B cell (primary cell): ENCODE results near the gene CHD2. TPM values are rescaled to one million over a fixed set of nuclear protein-coding genes. Genes with fewer than 3 reads are reported as not detected.

ENCODE experiments used
- ATAC-seq: fragments of 200-7000 bp; cut with Tn5 transposase; one replicate; pipeline ENCODE4 v1.10.0; 2021; ENCODE audit warnings: low read depth, mild to moderate bottlenecking, moderate number of reproducible peaks, moderate library complexity
- CTCF ChIA-PET: fragments of 350-600 bp; sonication (Branson Sonifier 250); formaldehyde crosslinking; loops from one replicate; lab custom pipeline; 2021; ENCODE audit warnings: antibody characterized with exemption, inconsistent platforms; lab: Charles Lee
- POLR2A ChIA-PET: fragments of 350-600 bp; sonication (Branson Sonifier 250); formaldehyde crosslinking; loops from one replicate; lab custom pipeline; 2021; ENCODE audit warnings: antibody characterized with exemption; lab: Charles Lee
- DNase-seq: peaks from one replicate; pipeline ENCODE4 v3.0.0; 2013
- H2AFZ ChIP-seq: 2 replicates; pipeline ENCODE4 v1.6.1; 2012; ENCODE audit warnings: mild to moderate bottlenecking, low read depth, low read length; ENCODE audit not compliant: insufficient read depth, poor library complexity, severe bottlenecking
- H3K27ac ChIP-seq, 2 donors: 1 replicate in 1 of 2; 2 replicates in 1 of 2; pipeline ENCODE4 v1.5.1; 2012 to 2013; ENCODE audit warnings: low read length in 2 of 2, mild to moderate bottlenecking in 2 of 2, moderate library complexity in 1 of 2
- H3K27me3 ChIP-seq, 4 experiments: fragments of 200-600 bp in 1 of 4; sonication (generic) in 1 of 4; replicated peaks in 1 of 4; 1 replicate in 2 of 4; 2 replicates in 2 of 4; pipeline versions ENCODE4 v1.6.1 to v1.7.0; 2013 to 2016; ENCODE audit warnings: low read length in 3 of 4, mild to moderate bottlenecking in 2 of 4, mixed read lengths in 1 of 4, moderate library complexity in 1 of 4; ENCODE audit not compliant: insufficient read depth in 4 of 4, control insufficient read depth in 3 of 4; ENCODE audit errors: control extremely low read depth in 1 of 4
- H3K36me3 ChIP-seq, 2 experiments: replicated peaks in 1 of 2; 1 replicate in 1 of 2; 2 replicates in 1 of 2; pipeline versions ENCODE4 v1.6.1 to v1.7.1; 2013; ENCODE audit warnings: low read length in 1 of 2; ENCODE audit not compliant: insufficient read depth in 2 of 2, control insufficient read depth in 1 of 2; ENCODE audit errors: control extremely low read depth in 1 of 2, extremely low read depth in 1 of 2
- H3K4me1 ChIP-seq, 2 donors: fragments of 200-600 bp in 1 of 2; sonication (generic) in 1 of 2; 1 replicate in 1 of 2; 2 replicates in 1 of 2; pipeline versions ENCODE4 v1.5.1 to v1.6.1; 2013 to 2017; ENCODE audit warnings: low read length in 2 of 2; ENCODE audit not compliant: control insufficient read depth in 2 of 2, insufficient read depth in 2 of 2
- H3K4me2 ChIP-seq: replicated peaks from 2 replicates; pipeline ENCODE3; 2012; ENCODE audit warnings: mild to moderate bottlenecking, low read depth, low read length; ENCODE audit not compliant: poor library complexity, severe bottlenecking
- H3K4me3 ChIP-seq, 5 experiments: fragments of 200-600 bp in 1 of 5; sonication (generic) in 1 of 5; 1 replicate in 3 of 5; 2 replicates in 2 of 5; pipeline versions ENCODE4 v1.5.1 to v1.7.0; 2011 to 2016; ENCODE audit warnings: low read length in 4 of 5, mild to moderate bottlenecking in 4 of 5, low read depth in 2 of 5, control low read depth in 1 of 5, moderate library complexity in 1 of 5; ENCODE audit not compliant: insufficient read depth in 1 of 5; ENCODE audit errors: control extremely low read depth in 1 of 5, extremely low read depth in 1 of 5
- H3K79me2 ChIP-seq: fragments of 200-600 bp; sonication (generic); one replicate; pipeline ENCODE4 v1.6.0; 2016; ENCODE audit warnings: low read length; ENCODE audit not compliant: control insufficient read depth, insufficient read depth
- H3K9ac ChIP-seq: fragments of 200-600 bp; sonication (generic); 2 replicates; pipeline ENCODE4 v1.6.1; 2017; ENCODE audit warnings: mild to moderate bottlenecking, low read length, moderate library complexity
- H3K9me3 ChIP-seq, 3 donors: one replicate each; pipeline versions ENCODE4 v1.6.1 to v1.7.1; 2013; ENCODE audit warnings: low read length in 2 of 3; ENCODE audit not compliant: control insufficient read depth in 2 of 3, insufficient read depth in 1 of 3; ENCODE audit errors: control extremely low read depth in 1 of 3
- H4K20me1 ChIP-seq: 2 replicates; pipeline ENCODE4 v1.6.0; 2012; ENCODE audit warnings: mild to moderate bottlenecking, low read length; ENCODE audit not compliant: insufficient read depth, control insufficient read depth, poor library complexity, severe bottlenecking
- H3K27ac Mint-ChIP-seq: one replicate; pipeline ENCODE4 v1.8.0; 2021; ENCODE audit warnings: mixed read lengths
- H3K27me3 Mint-ChIP-seq: one replicate; pipeline ENCODE4 v1.8.0; 2021; ENCODE audit warnings: mixed read lengths
- H3K4me1 Mint-ChIP-seq: one replicate; pipeline ENCODE4 v1.8.0; 2021; ENCODE audit warnings: mixed read lengths
- H3K4me3 Mint-ChIP-seq: one replicate; pipeline ENCODE4 v1.8.0; 2021; ENCODE audit warnings: mixed read lengths
- H3K9me3 Mint-ChIP-seq: one replicate; pipeline ENCODE4 v1.8.0; 2022; ENCODE audit warnings: mixed read lengths; ENCODE audit not compliant: insufficient read depth
- EZH2 ChIP-seq: IDR thresholded peaks from 2 replicates; pipeline ENCODE4 v1.6.1; 2012; ENCODE audit warnings: borderline replicate concordance, low read depth, mild to moderate bottlenecking, moderate library complexity, low read length; ENCODE audit not compliant: insufficient read depth, poor library complexity, severe bottlenecking
- WGBS: methylation state at CpG from one replicate; pipeline ENCODE4 v1.1.5; 2013; ENCODE audit warnings: missing lambda C conversion rate; ENCODE audit not compliant: insufficient coverage; 5-methylcytosine and 5-hydroxymethylcytosine counted together
- intact Hi-C: fragments of 100-400 bp; cut with micrococcal nuclease; formaldehyde crosslinking; loops from one replicate; pipeline ENCODE4 v1.10.0; 2022
- polyA plus RNA-seq: library from polyadenylated mRNA; depleted of rRNA; stranded (reverse); fragments of >200 nt; gene quantifications from 2 replicates; pipeline ENCODE4 v1.2.3, GENCODE V29; 2012
- total RNA-seq, 2 donors: library from RNA; stranded (reverse); fragments of 120-200 nt in 1 of 2; gene quantifications; 1 replicate in 1 of 2; 2 replicates in 1 of 2; pipeline versions ENCODE4 v1.2.3 to v1.2.4, GENCODE V29; 2013 to 2022
- TF ChIP-seq, protein P1 (sequence below): fragments of 200-600 bp; IDR thresholded peaks from one replicate; pipeline ENCODE4 v1.8.0; 2022; ENCODE audit warnings: antibody characterized with exemption, mild to moderate bottlenecking

Gene CHD2
- total and polyA plus RNA-seq, 2 donors (not counting 1 experiment from before 2014, with no cell fraction given) = 86.9 to 353 TPM

DNA sequence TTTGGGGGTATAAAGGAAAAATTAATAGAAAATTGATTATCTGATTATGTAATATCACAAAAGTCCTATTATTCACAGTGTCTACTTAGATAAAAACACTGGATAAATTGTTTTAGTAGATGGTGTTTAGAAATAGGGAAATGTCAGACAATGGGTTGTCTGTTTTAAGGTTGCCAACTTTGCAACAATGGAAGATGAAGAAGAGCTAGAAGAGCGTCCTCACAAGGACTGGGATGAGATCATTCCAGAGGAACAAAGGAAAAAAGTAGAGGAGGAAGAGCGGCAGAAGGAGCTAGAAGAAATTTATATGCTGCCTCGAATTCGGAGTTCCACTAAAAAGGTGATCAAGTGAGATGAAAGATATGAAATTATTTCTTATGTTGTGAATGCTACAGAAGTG lies 84.0 kb downstream of the CHD2 start:
- Histone ChIP-seq H3K4me3 (no peak overlapping the region), H3K4me2 (no peak overlapping the region), H3K27me3 (no peaks in the 10 kb centered on the region), H4K20me1 (peaks cover 20% of the 10 kb centered on the region), H3K9me3 (no peaks in the 10 kb centered on the region), H3K9ac (no peak overlapping the region), H3K36me3 (peaks cover 31 to 83% of the 10 kb centered on the region in 2 experiments), H3K27ac (no peak overlapping the region), H3K79me2 (peaks cover 44% of the 10 kb centered on the region), H2AFZ (no peak overlapping the region), H3K4me1 (peaks cover 0 to under 1% of the 10 kb centered on the region in 2 donors)
- no peaks in the 10 kb centered on the region for H3K27me3 Mint-ChIP-seq
- CTCF ChIA-PET = interaction anchor here (0.9 to 1.2 kb wide), 3 partner anchors 9 to 42 kb away, joined by 3 to 4 read pairs (median 3); no protein-coding TSS in a partner anchor
- ATAC-seq (no peak), DNase-seq (no peak)
- no peak for TF ChIP-seq EZH2
- TF ChIP-seq, protein P1, sequence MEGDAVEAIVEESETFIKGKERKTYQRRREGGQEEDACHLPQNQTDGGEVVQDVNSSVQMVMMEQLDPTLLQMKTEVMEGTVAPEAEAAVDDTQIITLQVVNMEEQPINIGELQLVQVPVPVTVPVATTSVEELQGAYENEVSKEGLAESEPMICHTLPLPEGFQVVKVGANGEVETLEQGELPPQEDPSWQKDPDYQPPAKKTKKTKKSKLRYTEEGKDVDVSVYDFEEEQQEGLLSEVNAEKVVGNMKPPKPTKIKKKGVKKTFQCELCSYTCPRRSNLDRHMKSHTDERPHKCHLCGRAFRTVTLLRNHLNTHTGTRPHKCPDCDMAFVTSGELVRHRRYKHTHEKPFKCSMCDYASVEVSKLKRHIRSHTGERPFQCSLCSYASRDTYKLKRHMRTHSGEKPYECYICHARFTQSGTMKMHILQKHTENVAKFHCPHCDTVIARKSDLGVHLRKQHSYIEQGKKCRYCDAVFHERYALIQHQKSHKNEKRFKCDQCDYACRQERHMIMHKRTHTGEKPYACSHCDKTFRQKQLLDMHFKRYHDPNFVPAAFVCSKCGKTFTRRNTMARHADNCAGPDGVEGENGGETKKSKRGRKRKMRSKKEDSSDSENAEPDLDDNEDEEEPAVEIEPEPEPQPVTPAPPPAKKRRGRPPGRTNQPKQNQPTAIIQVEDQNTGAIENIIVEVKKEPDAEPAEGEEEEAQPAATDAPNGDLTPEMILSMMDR = no peak
- intact Hi-C loops = no loop called here
- no peak overlapping the region for H3K27ac Mint-ChIP-seq
- WGBS = 100% methylated on average over 4 of the region's 4 CpGs
- POLR2A ChIA-PET = no interaction called here
- peaks cover 2% of the 10 kb centered on the region for H3K4me1 Mint-ChIP-seq
- H3K4me3 Mint-ChIP-seq = no peak overlapping the region
- H3K9me3 Mint-ChIP-seq = no peaks in the 10 kb centered on the region

DNA sequence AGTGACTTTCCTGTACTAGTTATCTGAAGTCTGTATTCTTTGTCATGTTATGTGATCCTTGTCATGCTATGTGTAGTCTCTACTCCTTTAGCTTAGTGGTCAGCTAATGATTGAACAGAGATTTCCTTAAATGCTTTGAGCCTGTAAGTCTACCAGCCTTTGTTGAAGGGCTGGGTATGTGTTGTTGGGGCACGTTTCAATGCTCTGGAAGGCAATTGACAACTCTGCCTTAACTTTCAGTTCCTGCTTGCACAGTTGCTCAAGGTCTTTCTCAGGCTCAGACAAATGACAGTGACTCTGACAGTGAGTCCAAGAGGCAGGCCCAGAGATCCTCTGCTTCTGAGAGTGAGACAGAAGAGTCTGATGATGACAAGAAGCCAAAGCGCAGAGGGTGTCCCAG lies 89.3 kb downstream of the CHD2 start:
- Histone ChIP-seq H3K4me1 (peaks cover 0 to 11% of the 10 kb centered on the region in 2 donors), H3K4me2 (no peak overlapping the region), H3K27me3 (no peaks in the 10 kb centered on the region), H3K9me3 (no peaks in the 10 kb centered on the region), H3K36me3 (peaks cover 34 to 89% of the 10 kb centered on the region in 2 experiments), H4K20me1 (peaks cover 20% of the 10 kb centered on the region), H3K79me2 (peaks cover 39% of the 10 kb centered on the region), H3K4me3 (no peak overlapping the region), H2AFZ (no peak overlapping the region), H3K27ac (no peak overlapping the region), H3K9ac (no peak overlapping the region)
- H3K27me3 Mint-ChIP-seq = no peaks in the 10 kb centered on the region
- DNase-seq (no peak), ATAC-seq (no peak)
- intact Hi-C loops = loop anchor here (5.0 kb wide), 1 partner anchor 37 kb away; no protein-coding TSS in a partner anchor
- CTCF ChIA-PET = no interaction called here
- no peak overlapping the region for H3K4me3 Mint-ChIP-seq
- POLR2A ChIA-PET = interaction anchor here (0.7 kb wide), 1 partner anchor 75 kb away, joined by 8 read pairs; no protein-coding TSS in a partner anchor
- peak overlapping the region; percentile 21 for H3K27ac Mint-ChIP-seq
- peaks cover 11% of the 10 kb centered on the region for H3K4me1 Mint-ChIP-seq
- WGBS = 60% methylated on average over 2 of the region's 2 CpGs
- TF ChIP-seq EZH2 = no peak
- TF ChIP-seq, protein P1 = no peak
- H3K9me3 Mint-ChIP-seq = no peaks in the 10 kb centered on the region
